GM19351 (cell line): ENCODE measurements around the gene RPGRIP1.
"Not testable (repeated sequence)": the region's sequence is repeated elsewhere in the genome, so short reads cannot be mapped to it uniquely, and the experiment has no call there.

ENCODE experiments used
- ATAC-seq: cut with Tn5 transposase; IDR thresholded peaks from one replicate; pipeline ENCODE4 v1.9.1; 2021; ENCODE audit warnings: mild to moderate bottlenecking, moderate library complexity; ENCODE audit not compliant: unreplicated experiment

Gene RPGRIP1

GRCh38 chr14:21279783-21280182, at the start of gene RPGRIP1:
RPGRIP1 (plus strand) TSS chr14:21280083; CDS start chr14:21287977, 7,894 bp downstream.
- ATAC-seq = no peak

DNA sequence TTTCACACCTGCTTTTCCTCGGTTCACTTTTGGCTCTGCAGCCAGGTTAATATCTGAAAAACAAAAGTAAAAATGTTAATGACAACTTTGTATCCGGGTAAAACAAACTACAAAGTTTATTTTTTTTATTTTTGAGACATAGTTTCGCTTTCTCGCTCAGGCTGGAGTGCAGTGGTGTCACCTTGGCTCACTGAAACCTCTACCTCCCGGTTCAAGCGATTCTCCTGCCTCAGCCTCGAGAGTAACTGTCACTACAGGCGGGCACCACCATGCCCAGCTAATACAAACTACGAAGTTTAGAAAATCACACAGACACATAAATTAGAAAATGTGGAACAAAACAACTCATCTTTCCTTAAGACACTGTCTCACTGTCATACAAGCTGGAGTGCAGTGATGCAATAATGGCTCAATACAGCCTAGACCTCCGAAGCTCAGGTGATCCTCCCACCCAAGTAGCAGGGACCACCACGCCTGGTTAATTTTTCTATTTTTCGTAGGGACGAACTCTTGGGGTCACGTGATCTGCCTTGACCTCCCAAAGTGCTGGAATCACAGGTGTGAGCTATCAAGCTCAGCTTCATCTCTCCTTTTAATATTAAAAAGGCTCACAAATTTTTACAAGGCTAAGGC, 48.7 kb upstream of the RPGRIP1 start:
- ATAC-seq = no peak

DNA sequence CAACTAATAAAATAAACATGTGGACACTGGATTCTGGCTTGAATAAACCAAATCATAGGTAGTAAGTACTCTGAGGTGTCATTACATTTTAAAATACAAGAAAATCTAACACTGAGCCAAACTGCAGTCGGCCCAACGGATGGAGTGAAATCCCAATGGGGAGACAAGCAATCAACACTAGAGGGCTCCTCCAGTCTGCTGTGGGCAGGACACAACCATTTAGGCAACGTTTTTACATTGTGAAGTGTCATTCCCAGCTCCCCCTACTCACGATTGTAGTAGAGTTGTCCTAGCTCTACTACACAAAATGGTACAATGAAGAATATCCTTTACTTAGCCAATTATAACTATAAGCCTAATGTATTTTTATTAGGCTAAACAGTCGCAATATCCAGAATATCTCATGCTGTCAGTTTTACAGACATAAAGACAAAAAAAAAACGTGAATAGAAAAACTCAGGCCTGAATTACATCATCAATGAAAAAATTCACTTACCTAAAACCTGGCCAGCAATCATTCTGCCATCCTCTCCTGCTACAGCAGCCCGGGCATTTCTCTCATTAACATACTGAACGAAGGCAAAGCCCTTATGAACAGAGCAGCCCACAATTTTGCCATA, 46.3 kb upstream of the RPGRIP1 start:
- ATAC-seq = no peak

DNA sequence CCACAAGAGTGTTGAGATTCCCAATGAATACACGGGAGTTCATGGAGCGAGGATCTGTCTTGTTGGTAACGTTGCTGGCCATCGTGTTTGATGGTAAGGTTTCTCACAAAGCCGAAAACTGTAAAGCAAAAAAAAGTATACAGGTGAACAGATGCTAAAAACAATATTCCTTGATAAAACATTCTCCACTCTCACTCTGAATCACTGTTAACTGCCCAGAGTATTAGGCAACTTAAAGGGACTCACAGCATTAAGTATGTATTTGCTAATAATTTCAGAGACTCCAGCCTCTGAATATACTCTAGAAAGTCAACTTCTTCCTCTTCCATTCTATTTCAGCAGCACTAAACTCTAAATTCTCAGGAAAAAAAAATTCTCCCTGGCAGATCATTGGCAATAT, 45.8 kb upstream of the RPGRIP1 start:
- ATAC-seq = no peak

- ATAC-seq = no peak
Measured at GRCh38 chr14:21236948-21237797, 42.7 kb upstream of the RPGRIP1 start.

DNA sequence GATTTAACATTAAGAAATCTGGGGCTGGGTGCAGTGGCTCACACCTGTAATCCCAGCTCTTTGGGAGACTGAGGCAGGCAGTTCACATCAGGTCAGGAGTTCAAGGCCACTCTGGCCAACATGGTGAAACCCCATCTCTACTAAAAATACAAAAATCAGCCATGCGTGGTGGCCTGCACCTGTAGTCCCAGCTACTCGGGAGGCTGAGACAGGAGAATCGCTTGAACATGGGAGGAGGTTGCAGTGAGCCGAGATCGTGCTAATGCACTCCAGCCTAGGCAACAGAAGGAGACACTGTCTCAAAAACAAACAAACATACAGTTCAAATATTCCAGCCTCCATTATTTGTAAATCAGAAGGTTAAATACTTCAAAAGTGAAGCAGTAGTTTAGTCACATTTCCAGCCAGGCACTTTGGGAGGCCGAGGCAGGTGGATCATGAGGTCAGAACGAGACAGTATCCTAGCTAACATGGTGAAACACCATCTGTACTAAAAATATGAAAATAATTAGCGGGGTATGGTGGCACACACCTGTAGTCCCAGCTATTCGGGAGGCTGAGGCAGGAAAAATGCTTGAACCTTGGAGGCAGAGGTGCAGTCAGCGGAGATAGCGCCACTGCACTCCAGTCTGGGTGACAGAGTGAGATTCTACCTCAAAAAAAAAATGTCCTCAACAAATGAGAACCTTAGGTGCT, 40.9 kb upstream of the RPGRIP1 start:
- no peak for ATAC-seq

- ATAC-seq = no peak
Measured at GRCh38 chr14:21240417-21240816, 39.5 kb upstream of the RPGRIP1 start.

- ATAC-seq = no peak
Measured at GRCh38 chr14:21241218-21241819, 38.6 kb upstream of the RPGRIP1 start.

- ATAC-seq = no peak
Measured at GRCh38 chr14:21244544-21244943, 35.3 kb upstream of the RPGRIP1 start.

- ATAC-seq = no peak
Measured at GRCh38 chr14:21245813-21246212, 34.1 kb upstream of the RPGRIP1 start.

DNA sequence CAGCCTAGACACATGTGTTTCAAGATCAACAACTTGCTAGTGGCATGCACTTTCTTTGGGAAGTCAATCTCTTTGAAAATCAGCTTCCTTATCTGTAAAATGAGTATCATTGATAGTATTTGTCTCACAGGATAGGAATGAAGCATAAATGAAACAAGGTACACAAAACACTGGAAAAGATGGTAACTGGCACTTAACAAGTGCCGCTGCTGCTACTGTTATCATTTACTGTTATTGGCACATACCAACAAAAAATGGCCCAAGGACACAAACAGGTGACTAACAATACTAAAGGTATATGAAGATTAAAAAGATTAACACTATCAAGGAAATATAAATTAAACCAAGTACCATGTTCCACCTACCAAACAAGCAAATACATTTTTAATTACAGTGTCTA, 31.5 kb upstream of the RPGRIP1 start:
- no peak for ATAC-seq

- ATAC-seq = no peak
Measured at GRCh38 chr14:21248739-21249411, 31.0 kb upstream of the RPGRIP1 start.

DNA sequence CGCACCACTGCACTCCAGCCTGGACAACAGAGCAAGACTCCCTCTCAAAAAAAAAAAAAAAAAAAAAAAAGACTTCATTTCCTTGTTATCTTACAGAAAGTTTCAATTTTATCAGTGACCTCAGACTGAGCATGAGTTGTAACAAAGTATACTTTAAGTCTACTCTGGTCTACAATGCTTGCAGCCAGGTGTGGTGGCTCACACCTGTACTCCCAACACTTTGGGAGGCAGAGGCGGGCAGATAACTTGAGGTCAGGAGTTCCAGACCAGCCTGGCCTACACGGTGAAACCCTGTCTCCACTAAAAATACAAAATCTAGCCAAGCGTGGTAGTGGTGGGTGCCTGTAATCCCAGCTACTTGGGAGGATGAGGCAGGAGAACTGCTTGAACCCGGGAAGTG, 28.7 kb upstream of the RPGRIP1 start:
- no peak for ATAC-seq

DNA sequence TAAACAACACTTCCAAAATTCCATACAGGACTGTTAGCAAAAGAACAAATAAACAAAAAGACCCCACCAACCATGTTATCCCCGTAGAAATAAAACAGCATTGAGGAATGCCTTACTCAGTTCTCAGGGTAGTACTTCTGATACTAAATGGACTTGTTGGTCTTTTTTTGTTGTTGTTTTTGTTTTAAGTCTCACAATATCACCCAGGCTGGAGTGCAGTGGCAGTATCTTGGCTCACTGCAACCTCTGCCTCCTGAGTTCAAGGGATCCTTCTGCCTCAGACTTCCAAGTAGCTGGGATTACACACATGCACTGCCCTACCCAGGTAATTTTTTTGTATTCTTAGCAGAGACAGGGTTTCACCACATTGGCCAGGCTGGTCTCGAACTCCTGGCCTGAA, 27.7 kb upstream of the RPGRIP1 start:
- no peak for ATAC-seq

DNA sequence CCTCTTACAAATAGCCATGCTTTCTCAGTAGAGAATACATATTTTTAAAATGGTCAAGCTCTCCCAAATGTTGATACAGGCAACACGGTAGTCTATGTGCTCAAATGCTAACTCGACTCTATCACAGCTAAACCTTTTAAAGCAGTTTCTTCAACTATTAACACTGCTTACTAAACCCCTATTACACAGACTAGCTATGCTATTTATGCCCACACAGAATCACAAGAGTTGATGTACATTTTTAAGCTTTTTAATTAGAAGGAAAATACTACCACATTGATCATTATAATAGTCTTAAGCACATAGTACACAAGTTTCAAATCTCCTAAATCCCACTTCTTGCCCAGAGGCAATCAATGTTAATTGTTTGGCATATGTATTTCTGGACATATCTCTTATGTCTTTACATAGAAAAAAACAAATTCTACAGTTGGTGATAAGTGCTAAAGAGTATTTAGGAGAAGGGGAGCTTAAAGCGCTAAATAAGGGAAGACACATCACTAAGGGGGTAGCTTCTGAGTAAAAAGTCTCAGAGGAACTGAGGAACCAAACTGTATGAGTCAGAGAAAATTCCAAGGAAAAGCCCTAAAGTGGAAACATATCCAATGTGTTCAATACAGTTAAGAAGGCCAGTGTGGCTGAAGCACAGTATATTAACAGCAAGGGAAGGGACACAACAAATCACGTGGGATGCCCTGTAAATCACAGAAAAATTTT, 24.3 kb upstream of the RPGRIP1 start:
- ATAC-seq = no peak

- ATAC-seq = not testable (repeated sequence)
Measured at GRCh38 chr14:21256102-21256447, 23.8 kb upstream of the RPGRIP1 start.

DNA sequence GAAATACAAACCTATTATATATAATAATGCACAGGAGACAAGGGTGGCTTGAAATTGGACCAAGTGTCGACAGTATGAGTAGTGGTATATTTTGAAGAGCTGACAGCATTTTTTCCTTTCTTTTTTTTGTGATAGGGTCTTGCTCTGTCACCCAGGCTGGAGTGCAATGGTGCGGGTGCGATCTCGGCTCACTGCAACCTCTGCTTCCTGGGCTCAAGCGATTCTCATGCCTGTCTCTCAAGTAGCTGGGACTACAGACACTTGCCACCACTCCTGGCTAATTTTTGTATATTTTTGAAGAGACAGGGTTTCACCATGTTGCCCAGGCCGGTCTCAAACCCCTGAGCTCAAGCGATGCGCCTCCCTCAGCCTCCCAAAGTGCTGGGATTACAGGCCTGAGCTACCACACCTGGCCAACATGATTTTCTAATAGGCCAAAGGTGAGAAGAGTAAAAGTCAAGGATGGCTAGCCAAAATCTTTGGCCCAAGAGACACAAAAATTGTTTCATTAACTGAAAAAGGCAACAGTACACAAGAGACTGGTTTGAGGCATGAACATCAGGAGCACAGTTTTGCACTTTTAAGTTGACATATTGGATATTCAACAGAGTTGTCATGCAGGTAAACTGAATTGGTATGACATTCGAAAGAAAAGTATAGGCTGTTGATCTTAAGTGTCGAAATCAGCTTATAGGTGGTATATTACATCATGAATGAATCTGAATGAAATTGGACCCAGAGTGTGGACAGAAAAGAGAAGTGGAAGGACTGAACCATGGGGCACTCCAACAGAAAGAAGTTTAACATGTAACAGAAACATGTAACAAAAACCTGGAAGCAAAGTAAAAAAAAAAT, 23.1 kb upstream of the RPGRIP1 start:
- no peak for ATAC-seq

- ATAC-seq = no peak
Measured at GRCh38 chr14:21257394-21257909, 22.4 kb upstream of the RPGRIP1 start.
